ENCODE data around the gene PRELID2. TPM values are rescaled to one million over a fixed set of nuclear protein-coding genes. Genes with fewer than 3 reads are reported as not detected.
"Not testable (repeated sequence)": the region's sequence is repeated elsewhere in the genome, so short reads cannot be mapped to it uniquely, and the experiment has no call there.

The PRELID2 gene
- total RNA-seq, 1 donor from 2014 or later, result 9.2 TPM

- no peak for FAIRE-seq
- no peak for TF ChIP-seq EZH2 (IDR thresholded peaks at IDR 0.05; ENCODE audit: insufficient read depth, low read length)
- TF ChIP-seq, protein P1, sequence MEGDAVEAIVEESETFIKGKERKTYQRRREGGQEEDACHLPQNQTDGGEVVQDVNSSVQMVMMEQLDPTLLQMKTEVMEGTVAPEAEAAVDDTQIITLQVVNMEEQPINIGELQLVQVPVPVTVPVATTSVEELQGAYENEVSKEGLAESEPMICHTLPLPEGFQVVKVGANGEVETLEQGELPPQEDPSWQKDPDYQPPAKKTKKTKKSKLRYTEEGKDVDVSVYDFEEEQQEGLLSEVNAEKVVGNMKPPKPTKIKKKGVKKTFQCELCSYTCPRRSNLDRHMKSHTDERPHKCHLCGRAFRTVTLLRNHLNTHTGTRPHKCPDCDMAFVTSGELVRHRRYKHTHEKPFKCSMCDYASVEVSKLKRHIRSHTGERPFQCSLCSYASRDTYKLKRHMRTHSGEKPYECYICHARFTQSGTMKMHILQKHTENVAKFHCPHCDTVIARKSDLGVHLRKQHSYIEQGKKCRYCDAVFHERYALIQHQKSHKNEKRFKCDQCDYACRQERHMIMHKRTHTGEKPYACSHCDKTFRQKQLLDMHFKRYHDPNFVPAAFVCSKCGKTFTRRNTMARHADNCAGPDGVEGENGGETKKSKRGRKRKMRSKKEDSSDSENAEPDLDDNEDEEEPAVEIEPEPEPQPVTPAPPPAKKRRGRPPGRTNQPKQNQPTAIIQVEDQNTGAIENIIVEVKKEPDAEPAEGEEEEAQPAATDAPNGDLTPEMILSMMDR (IDR thresholded peaks at IDR 0.05; ENCODE audit: insufficient read depth, low read depth, low read length), result no peak
Measured at GRCh38 chr5:145801195-145801594, 33.9 kb downstream of the PRELID2 start.

DNA sequence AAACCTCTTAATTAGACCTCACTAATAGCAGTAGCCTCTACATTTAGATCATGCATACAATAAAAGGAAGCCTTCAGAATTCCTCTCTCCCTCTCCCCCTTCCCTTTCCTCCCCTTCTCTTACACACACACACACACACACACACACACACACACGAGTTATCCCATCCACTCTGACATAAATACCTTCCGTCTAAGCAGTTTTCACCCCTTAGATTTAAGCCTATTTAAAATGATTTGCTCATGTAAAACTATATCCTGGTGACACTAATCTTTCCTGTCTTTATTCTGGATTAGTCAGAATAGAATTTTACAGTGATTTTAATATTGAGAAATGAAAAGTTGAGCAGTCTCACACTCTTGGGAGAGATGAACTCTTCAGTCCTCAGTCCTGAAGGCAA lies 35.0 kb downstream of the PRELID2 start:
- Histone ChIP-seq H3K27ac (ENCODE audit: low read depth, low read length) (no peak overlapping the region), H4K20me1 (ENCODE audit: insufficient read depth, low read length) (no peaks in the 10 kb centered on the region), H3K36me3 (ENCODE audit: insufficient read depth, low read length) (no peaks in the 10 kb centered on the region), H3K4me2 (ENCODE audit: low read length) (no peak overlapping the region), H3K27me3 (ENCODE audit: insufficient read depth, low read length) (no peaks in the 10 kb centered on the region), H3K9ac (ENCODE audit: low read length) (no peak overlapping the region), H3K4me1 (ENCODE audit: insufficient read depth, low read length) (no peaks in the 10 kb centered on the region), H3K4me3 (ENCODE audit: insufficient read depth, low read depth, low read length) (no peak overlapping the region), H2AFZ (ENCODE audit: low read depth, low read length) (no peak overlapping the region), H3K9me3 (ENCODE audit: insufficient read depth, low read depth, low read length) (no peaks in the 10 kb centered on the region), H3K79me2 (ENCODE audit: insufficient read depth, low read length) (no peaks in the 10 kb centered on the region)
- peaks cover 6% of the 10 kb centered on the region for H3K9me3 Mint-ChIP-seq (ENCODE audit: unreplicated experiment)
- no peaks in the 10 kb centered on the region for H3K27me3 Mint-ChIP-seq (ENCODE audit: low read depth, unreplicated experiment)
- FAIRE-seq (no peak), DNase-seq (ENCODE audit: low read depth) (no peak)
- TF ChIP-seq, protein P1 (IDR thresholded peaks at IDR 0.05; ENCODE audit: insufficient read depth, low read depth, low read length), result no peak
- no peak for TF ChIP-seq EZH2 (IDR thresholded peaks at IDR 0.05; ENCODE audit: insufficient read depth, low read length)
- H3K36me3 Mint-ChIP-seq (ENCODE audit: low read depth, unreplicated experiment), result peaks cover 5% of the 10 kb centered on the region
- no peak overlapping the region for H3K27ac Mint-ChIP-seq (ENCODE audit: unreplicated experiment)
- H3K4me3 Mint-ChIP-seq (ENCODE audit: unreplicated experiment), result no peak overlapping the region
- H3K4me1 Mint-ChIP-seq (ENCODE audit: low read depth, unreplicated experiment), result peaks cover 6% of the 10 kb centered on the region

More at GRCh38 chr5:145801195-145801594, 33.9 kb downstream of the PRELID2 start:
- no peak overlapping the region for H2AFZ ChIP-seq (ENCODE audit: low read depth, low read length)
- no peaks in the 10 kb centered on the region for H3K27me3 Mint-ChIP-seq (ENCODE audit: low read depth, unreplicated experiment)
- no peak overlapping the region for H3K27ac ChIP-seq (ENCODE audit: low read depth, low read length)
- no peak overlapping the region for H3K4me3 Mint-ChIP-seq (ENCODE audit: unreplicated experiment)
- no peak for DNase-seq (ENCODE audit: low read depth)
- no peaks in the 10 kb centered on the region for H3K9me3 ChIP-seq (ENCODE audit: insufficient read depth, low read depth, low read length)
- H3K27ac Mint-ChIP-seq (ENCODE audit: unreplicated experiment), result no peak overlapping the region
- H3K27me3 ChIP-seq (ENCODE audit: insufficient read depth, low read length), result no peaks in the 10 kb centered on the region
- no peak overlapping the region for H3K9ac ChIP-seq (ENCODE audit: low read length)
- H3K4me2 ChIP-seq (ENCODE audit: low read length), result no peak overlapping the region
- no peaks in the 10 kb centered on the region for H4K20me1 ChIP-seq (ENCODE audit: insufficient read depth, low read length)
- H3K4me3 ChIP-seq (ENCODE audit: insufficient read depth, low read depth, low read length), result no peak overlapping the region
- H3K4me1 ChIP-seq (ENCODE audit: insufficient read depth, low read length), result no peaks in the 10 kb centered on the region
- H3K4me1 Mint-ChIP-seq (ENCODE audit: low read depth, unreplicated experiment), result peaks cover 6% of the 10 kb centered on the region
- peaks cover 6% of the 10 kb centered on the region for H3K9me3 Mint-ChIP-seq (ENCODE audit: unreplicated experiment)
- peaks cover 5% of the 10 kb centered on the region for H3K36me3 Mint-ChIP-seq (ENCODE audit: low read depth, unreplicated experiment)
- H3K79me2 ChIP-seq (ENCODE audit: insufficient read depth, low read length), result no peaks in the 10 kb centered on the region
- H3K36me3 ChIP-seq (ENCODE audit: insufficient read depth, low read length), result no peaks in the 10 kb centered on the region

DNA sequence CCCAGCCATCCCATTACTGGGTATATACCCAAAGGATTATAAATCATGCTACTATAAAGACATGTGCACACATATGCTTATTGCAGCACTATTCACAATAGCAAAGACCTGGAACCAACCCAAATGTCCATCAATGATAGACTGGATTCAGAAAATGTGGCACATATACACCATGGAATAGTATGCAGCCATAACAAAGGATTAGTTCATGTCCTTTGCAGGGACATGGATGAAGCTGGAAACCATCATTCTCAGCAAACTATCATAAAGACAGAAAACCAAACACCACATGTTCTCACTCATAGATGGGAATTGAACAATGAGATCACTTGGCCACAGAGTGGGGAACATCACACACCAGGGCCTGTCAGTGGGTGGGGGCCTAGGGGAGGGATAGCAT lies 36.6 kb downstream of the PRELID2 start:
- not testable (repeated sequence) for H4K20me1 ChIP-seq (ENCODE audit: insufficient read depth, low read length); H2AFZ ChIP-seq (ENCODE audit: low read depth, low read length); H3K27ac ChIP-seq (ENCODE audit: low read depth, low read length); H3K9me3 ChIP-seq (ENCODE audit: insufficient read depth, low read depth, low read length); H3K36me3 ChIP-seq (ENCODE audit: insufficient read depth, low read length); H3K27me3 Mint-ChIP-seq (ENCODE audit: low read depth, unreplicated experiment); FAIRE-seq; H3K9me3 Mint-ChIP-seq (ENCODE audit: unreplicated experiment); H3K36me3 Mint-ChIP-seq (ENCODE audit: low read depth, unreplicated experiment); H3K4me1 ChIP-seq (ENCODE audit: insufficient read depth, low read length); H3K27ac Mint-ChIP-seq (ENCODE audit: unreplicated experiment); H3K4me3 Mint-ChIP-seq (ENCODE audit: unreplicated experiment); H3K27me3 ChIP-seq (ENCODE audit: insufficient read depth, low read length); H3K4me1 Mint-ChIP-seq (ENCODE audit: low read depth, unreplicated experiment); H3K4me2 ChIP-seq (ENCODE audit: low read length); DNase-seq (ENCODE audit: low read depth); H3K4me3 ChIP-seq (ENCODE audit: insufficient read depth, low read depth, low read length); H3K79me2 ChIP-seq (ENCODE audit: insufficient read depth, low read length); H3K9ac ChIP-seq (ENCODE audit: low read length)

Measured in astrocyte (in vitro differentiated cells and primary cell).